Activated B cell treated with CpG ODN at 0.5 μM for 24 hours (primary cell): Measurements from ENCODE around the gene CFAP61. TPM values are rescaled to one million over a fixed set of nuclear protein-coding genes. Genes with fewer than 3 reads are reported as not detected.

Experiments
- ATAC-seq: fragments of 200-7000 bp; cut with Tn5 transposase; one replicate; pipeline ENCODE4 v1.10.0; 2021; ENCODE audit warnings: low read depth, mild to moderate bottlenecking, moderate library complexity
- CTCF ChIA-PET: fragments of 350-600 bp; sonication (Branson Sonifier 250); formaldehyde crosslinking; loops from one replicate; lab custom pipeline; 2021; ENCODE audit warnings: antibody characterized with exemption; lab: Charles Lee
- POLR2A ChIA-PET: fragments of 350-600 bp; sonication (Branson Sonifier 250); formaldehyde crosslinking; loops from one replicate; lab custom pipeline; 2021; ENCODE audit warnings: antibody characterized with exemption; lab: Charles Lee
- DNase-seq: peaks from one replicate; pipeline ENCODE4 v3.0.0; 2022
- H3K27ac Mint-ChIP-seq: one replicate; pipeline ENCODE4 v1.8.0; 2020; ENCODE audit warnings: mixed read lengths
- H3K27me3 Mint-ChIP-seq: one replicate; pipeline ENCODE4 v1.8.0; 2021; ENCODE audit warnings: mixed read lengths
- H3K36me3 Mint-ChIP-seq: one replicate; pipeline ENCODE4 v1.8.0; 2021; ENCODE audit warnings: low read depth, mixed read lengths
- H3K4me1 Mint-ChIP-seq: one replicate; pipeline ENCODE4 v1.8.0; 2021; ENCODE audit warnings: mixed read lengths
- H3K4me3 Mint-ChIP-seq: one replicate; pipeline ENCODE4 v1.8.0; 2020; ENCODE audit warnings: mild to moderate bottlenecking, mixed read lengths
- H3K9me3 Mint-ChIP-seq: one replicate; pipeline ENCODE4 v1.8.0; 2020; ENCODE audit warnings: mixed read lengths
- intact Hi-C: fragments of 100-400 bp; cut with micrococcal nuclease; formaldehyde crosslinking; loops from one replicate; pipeline ENCODE4 v1.15.1; 2024
- total RNA-seq: library from RNA; stranded (reverse); gene quantifications from 2 replicates; pipeline ENCODE4 v1.2.3, GENCODE V29; 2022
- TF ChIP-seq, protein P1 (sequence below): fragments of 200-600 bp; IDR thresholded peaks from one replicate; pipeline ENCODE4 v1.8.0; 2022; ENCODE audit warnings: antibody characterized with exemption, mild to moderate bottlenecking

The CFAP61 gene
- total RNA-seq, 1 donor from 2014 or later = not detected

GRCh38 chr20:20219016-20219415 lies 166.7 kb downstream of the CFAP61 start:
- Mint-ChIP-seq H3K4me3 (no peak overlapping the region), H3K27ac (no peak overlapping the region), H3K9me3 (peaks cover 13% of the 10 kb centered on the region), H3K4me1 (no peaks in the 10 kb centered on the region), H3K36me3 (no peaks in the 10 kb centered on the region), H3K27me3 (peaks cover 7% of the 10 kb centered on the region)
- DNase-seq (no peak), ATAC-seq (no peak)
- POLR2A ChIA-PET = no interaction called here
- intact Hi-C loops = no loop called here
- TF ChIP-seq, protein P1, sequence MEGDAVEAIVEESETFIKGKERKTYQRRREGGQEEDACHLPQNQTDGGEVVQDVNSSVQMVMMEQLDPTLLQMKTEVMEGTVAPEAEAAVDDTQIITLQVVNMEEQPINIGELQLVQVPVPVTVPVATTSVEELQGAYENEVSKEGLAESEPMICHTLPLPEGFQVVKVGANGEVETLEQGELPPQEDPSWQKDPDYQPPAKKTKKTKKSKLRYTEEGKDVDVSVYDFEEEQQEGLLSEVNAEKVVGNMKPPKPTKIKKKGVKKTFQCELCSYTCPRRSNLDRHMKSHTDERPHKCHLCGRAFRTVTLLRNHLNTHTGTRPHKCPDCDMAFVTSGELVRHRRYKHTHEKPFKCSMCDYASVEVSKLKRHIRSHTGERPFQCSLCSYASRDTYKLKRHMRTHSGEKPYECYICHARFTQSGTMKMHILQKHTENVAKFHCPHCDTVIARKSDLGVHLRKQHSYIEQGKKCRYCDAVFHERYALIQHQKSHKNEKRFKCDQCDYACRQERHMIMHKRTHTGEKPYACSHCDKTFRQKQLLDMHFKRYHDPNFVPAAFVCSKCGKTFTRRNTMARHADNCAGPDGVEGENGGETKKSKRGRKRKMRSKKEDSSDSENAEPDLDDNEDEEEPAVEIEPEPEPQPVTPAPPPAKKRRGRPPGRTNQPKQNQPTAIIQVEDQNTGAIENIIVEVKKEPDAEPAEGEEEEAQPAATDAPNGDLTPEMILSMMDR = no peak
- CTCF ChIA-PET = no interaction called here

DNA sequence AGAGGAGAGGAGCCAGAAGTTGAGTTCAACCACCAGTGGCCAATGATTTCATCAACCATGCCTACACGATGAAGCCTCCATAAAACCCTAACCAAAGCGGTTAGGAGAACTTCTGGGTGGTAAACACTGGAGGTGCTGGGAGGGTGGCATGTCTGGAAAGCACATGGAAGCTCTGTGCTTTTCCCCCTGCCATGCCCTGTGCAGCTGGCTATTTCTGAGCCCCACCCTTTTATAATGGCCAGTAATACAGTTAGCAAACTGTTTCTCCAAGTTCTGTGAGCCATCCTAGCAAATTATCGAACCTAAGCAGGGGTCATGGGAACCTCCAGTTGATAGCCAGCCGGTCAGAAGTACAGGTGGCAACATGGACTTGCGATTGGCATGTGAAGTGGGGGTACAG lies 167.8 kb downstream of the CFAP61 start:
- CTCF ChIA-PET = no interaction called here
- Mint-ChIP-seq H3K27me3 (peaks cover 7% of the 10 kb centered on the region), H3K4me3 (no peak overlapping the region), H3K36me3 (no peaks in the 10 kb centered on the region), H3K4me1 (no peaks in the 10 kb centered on the region), H3K9me3 (peaks cover 13% of the 10 kb centered on the region), H3K27ac (no peak overlapping the region)
- no peak for DNase-seq
- TF ChIP-seq, protein P1 = no peak
- ATAC-seq = no peak
- intact Hi-C loops = no loop called here
- POLR2A ChIA-PET = no interaction called here

DNA sequence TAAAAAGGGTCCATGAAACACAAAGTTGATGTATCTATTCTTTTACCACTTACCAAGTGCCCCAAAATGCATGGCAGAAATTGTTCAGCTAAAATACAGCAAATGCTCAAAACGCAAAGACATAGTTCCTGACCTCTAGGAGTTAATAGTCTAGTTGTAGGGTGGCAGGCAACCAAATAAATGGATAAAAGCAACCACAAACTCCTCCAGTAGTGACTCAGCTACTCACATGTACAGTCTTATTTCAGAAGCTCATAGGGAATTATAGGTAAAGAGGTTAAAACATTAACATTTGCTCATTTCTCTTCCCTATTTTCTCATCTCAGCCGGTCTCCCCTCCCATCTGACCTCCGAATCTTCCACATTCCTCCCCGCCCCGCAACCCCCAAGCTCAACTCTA lies 171.6 kb downstream of the CFAP61 start:
- no peak for DNase-seq
- intact Hi-C loops = no loop called here
- TF ChIP-seq, protein P1 = no peak
- ATAC-seq = no peak
- no peaks in the 10 kb centered on the region for H3K4me1 Mint-ChIP-seq
- peaks cover 11% of the 10 kb centered on the region for H3K9me3 Mint-ChIP-seq
- ChIA-PET CTCF (no interaction called here), POLR2A (no interaction called here)
- no peak overlapping the region for H3K27ac Mint-ChIP-seq
- H3K27me3 Mint-ChIP-seq = peaks cover 7% of the 10 kb centered on the region
- H3K36me3 Mint-ChIP-seq = no peaks in the 10 kb centered on the region
- no peak overlapping the region for H3K4me3 Mint-ChIP-seq

DNA sequence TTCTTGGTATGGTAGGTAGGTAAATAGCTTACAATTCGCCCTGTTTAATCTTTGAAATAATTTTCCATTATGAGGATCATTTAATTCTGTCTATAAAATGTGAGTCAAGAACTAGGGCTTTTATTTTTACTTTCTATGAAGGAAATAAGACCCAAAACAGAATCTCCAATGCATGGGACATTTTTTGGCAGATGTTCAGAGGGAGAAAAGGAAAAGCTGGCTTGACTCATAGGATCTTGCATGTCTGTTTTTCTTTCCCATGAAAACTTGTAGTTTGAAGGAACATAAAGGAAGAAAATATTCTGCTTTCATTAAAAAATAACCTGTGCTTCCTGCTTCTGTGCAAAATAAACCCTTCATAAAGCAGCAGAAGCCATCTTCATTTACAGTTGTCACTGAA lies 172.5 kb downstream of the CFAP61 start:
- ATAC-seq = no peak
- H3K9me3 Mint-ChIP-seq = peaks cover 8% of the 10 kb centered on the region
- DNase-seq = no peak
- intact Hi-C loops = no loop called here
- H3K4me1 Mint-ChIP-seq = no peaks in the 10 kb centered on the region
- no peaks in the 10 kb centered on the region for H3K36me3 Mint-ChIP-seq
- TF ChIP-seq, protein P1 = no peak
- H3K27ac Mint-ChIP-seq = no peak overlapping the region
- ChIA-PET CTCF (no interaction called here), POLR2A (no interaction called here)
- H3K27me3 Mint-ChIP-seq = peaks cover 7% of the 10 kb centered on the region
- H3K4me3 Mint-ChIP-seq = no peak overlapping the region

DNA sequence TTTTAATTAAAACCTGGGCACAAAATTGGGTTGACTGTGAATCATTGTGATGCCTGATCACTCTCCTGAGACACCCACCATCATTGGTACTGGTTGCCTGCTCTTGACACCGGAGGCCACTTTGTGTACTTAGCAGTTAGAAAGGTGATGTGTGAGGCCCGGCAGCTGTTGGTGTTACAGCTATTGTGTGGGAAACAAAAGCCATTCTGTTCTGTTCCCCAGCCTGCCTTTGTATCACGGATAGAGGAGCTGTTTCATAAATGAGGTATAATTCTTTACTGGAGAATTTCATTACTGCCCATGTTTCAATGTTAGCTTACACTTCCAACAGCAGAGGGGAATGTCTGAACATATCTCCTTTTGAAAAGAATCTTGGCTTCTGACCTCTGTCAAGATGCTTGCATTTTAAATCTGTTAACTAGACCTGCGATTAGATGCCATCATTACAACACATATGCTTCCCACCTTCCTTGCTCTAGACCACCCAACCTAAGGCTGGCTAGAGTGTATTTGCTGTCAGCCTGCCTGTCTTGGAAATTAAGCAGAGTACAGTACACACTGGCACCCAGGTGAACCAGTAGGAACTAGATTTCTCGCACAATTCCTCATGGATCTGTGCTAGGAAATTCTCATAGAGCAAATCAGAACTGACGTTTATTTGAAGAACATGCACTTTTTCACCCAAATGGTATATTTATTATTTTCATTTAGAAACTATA lies 173.2 kb downstream of the CFAP61 start:
- POLR2A ChIA-PET = no interaction called here
- peaks cover 8% of the 10 kb centered on the region for H3K9me3 Mint-ChIP-seq

More for the DNA sequence above, 173.2 kb downstream of the CFAP61 start:
- H3K4me1 Mint-ChIP-seq = no peaks in the 10 kb centered on the region
- no peak overlapping the region for H3K27ac Mint-ChIP-seq
- H3K27me3 Mint-ChIP-seq = peaks cover 7% of the 10 kb centered on the region
- H3K36me3 Mint-ChIP-seq = no peaks in the 10 kb centered on the region
- CTCF ChIA-PET = no interaction called here
- DNase-seq (no peak), ATAC-seq (no peak)
- H3K4me3 Mint-ChIP-seq = no peak overlapping the region
- TF ChIP-seq, protein P1 = no peak
- intact Hi-C loops = no loop called here
